ENCODE measurements around the gene FAM171A1.

Gene FAM171A1

DNA sequence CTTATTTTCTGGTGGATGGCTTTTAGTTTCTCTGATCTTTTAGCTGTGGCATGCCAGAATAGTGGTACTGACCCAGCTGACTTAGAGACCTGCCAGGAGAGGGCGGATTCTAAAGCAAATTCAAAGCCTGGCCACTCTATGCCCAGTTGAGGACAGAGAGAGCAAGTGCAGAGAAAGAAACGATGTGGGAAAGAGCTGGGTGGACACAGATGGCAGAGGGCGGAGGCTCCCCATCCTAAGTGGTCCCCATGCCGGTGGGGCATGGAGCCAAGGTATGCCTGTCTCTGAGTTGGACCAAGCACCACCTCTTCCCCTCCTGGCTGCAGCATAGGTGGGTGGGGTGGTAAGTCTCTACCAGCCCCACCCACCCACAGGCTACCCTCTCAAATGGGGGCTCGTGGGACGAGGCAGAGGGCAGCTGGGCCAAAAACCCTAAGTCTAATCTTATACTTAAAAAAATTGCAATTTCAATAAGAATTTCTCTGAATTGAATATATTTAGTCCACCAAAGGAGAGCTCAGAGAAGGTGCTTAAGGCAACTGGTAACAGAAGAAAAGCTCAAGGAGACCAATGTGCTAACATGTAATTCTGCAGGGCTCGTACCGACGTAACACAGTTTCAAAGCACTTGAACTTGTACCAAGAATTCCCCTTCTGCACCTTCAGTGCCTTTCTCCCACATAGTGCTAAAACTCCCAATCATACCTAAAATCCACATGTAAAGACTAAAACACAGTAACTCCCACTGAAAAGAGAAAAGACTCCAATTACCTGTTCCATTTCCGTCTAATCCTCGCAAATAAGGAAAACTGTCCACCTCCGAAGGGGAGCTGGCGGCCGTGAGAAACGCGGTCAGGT is 116.9 kb downstream of the FAM171A1 start:
- peak overlapping the region; percentile 4 to 52 for H3K4me3 ChIP-seq (ENCODE audit: low read depth in 1 of 2, low read length in 2 of 2)
- H3K9me3 ChIP-seq (ENCODE audit: control insufficient read depth in 1 of 2, low read length in 2 of 2), result no peaks in the 10 kb centered on the region
- no peaks in the 10 kb centered on the region for H3K4me1 ChIP-seq (ENCODE audit: control insufficient read depth in 1 of 2, insufficient read depth in 2 of 2, low read length in 2 of 2)
- no peaks in the 10 kb centered on the region for H3K36me3 ChIP-seq (ENCODE audit: control insufficient read depth in 1 of 2, insufficient read depth in 2 of 2, low read length in 2 of 2)
- H3K27me3 ChIP-seq (ENCODE audit: low read depth, low read length), result no peaks in the 10 kb centered on the region
- H3K27ac ChIP-seq (ENCODE audit: low read length), result no peak overlapping the region

DNA sequence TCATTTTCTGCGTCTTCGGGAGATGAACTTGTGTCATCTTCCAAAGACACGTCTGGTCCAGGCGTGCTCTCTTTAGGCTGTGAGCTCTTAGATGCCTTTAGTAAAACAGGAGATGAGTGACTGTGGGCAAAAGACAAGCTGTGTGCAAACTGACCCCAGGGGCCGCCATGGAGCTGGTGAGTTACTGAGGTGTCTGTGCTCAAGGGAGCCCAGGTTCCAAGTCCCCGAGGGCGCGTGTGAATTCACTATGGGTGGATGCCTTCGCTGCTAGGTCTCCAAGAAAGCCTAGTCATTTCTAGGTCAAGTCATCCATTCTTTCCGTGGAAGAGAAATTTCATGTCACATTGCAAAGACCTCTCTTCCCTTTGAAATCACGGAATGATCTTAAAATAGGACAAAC is 118.7 kb downstream of the FAM171A1 start:
- peaks cover 0 to 7% of the 10 kb centered on the region in 2 donors for H3K36me3 ChIP-seq (ENCODE audit: control insufficient read depth in 1 of 2, insufficient read depth in 2 of 2, low read length in 2 of 2)
- H3K4me1 ChIP-seq (ENCODE audit: control insufficient read depth in 1 of 2, insufficient read depth in 2 of 2, low read length in 2 of 2), result no peaks in the 10 kb centered on the region
- no peak overlapping the region for H3K4me3 ChIP-seq (ENCODE audit: low read depth in 1 of 2, low read length in 2 of 2)
- no peak overlapping the region for H3K27ac ChIP-seq (ENCODE audit: low read length)
- no peaks in the 10 kb centered on the region for H3K27me3 ChIP-seq (ENCODE audit: low read depth, low read length)
- no peaks in the 10 kb centered on the region for H3K9me3 ChIP-seq (ENCODE audit: control insufficient read depth in 1 of 2, low read length in 2 of 2)

DNA sequence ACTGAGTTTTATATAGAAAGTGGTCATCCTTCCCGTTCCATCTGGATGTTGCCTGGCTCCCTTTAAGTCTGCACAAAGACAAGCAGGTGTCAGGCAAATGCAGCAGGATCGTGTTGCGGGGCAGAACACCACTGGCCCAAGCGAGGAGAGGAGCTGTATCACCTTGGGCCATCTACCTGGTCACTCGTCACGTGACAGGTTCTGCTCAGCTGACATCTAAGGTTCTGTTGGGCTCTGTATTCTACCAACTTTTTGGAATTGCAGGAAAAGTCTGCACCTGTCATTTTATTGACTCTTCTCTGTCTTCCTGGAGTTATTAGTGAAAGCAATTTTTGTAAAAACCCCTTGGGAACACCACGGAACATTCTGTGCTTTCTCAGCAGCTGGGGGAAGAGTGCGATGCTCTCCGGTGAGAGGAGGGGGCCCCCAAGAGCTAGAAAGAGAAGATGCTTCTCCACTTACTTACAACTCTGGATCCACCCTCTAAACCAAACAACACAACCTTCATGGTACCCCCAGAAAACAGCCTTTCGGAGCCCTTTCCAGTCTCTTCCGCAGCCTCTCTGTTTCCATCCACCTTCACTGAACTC is 119.2 kb downstream of the FAM171A1 start:
- Histone ChIP-seq H3K27me3 (ENCODE audit: low read depth, low read length) (no peaks in the 10 kb centered on the region), H3K9me3 (ENCODE audit: control insufficient read depth in 1 of 2, low read length in 2 of 2) (no peaks in the 10 kb centered on the region), H3K36me3 (ENCODE audit: control insufficient read depth in 1 of 2, insufficient read depth in 2 of 2, low read length in 2 of 2) (peaks cover 0 to 7% of the 10 kb centered on the region in 2 donors), H3K4me1 (ENCODE audit: control insufficient read depth in 1 of 2, insufficient read depth in 2 of 2, low read length in 2 of 2) (no peaks in the 10 kb centered on the region), H3K4me3 (ENCODE audit: low read depth in 1 of 2, low read length in 2 of 2) (no peak overlapping the region), H3K27ac (ENCODE audit: low read length) (no peak overlapping the region)

DNA sequence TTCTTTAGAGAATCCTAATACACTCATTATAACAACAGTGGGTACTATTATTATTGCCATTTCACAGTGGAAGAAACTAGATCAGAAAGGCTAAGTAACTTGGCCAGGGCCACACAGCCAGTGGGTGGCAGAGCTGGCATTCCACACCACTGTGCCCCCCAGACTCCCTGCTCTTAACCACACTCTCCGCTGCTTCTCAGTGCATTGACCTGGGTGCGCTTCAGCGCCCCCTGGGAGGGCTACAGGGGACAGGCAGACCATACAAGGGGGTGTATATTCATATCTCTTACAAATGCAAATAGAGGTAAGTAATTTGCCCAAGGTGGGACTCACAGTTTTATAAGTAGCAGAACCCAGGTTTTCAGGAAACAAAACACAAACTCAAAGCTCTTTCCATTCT is 125.6 kb downstream of the FAM171A1 start:
- Histone ChIP-seq H3K9me3 (ENCODE audit: control insufficient read depth in 1 of 2, low read length in 2 of 2) (no peaks in the 10 kb centered on the region), H3K4me1 (ENCODE audit: control insufficient read depth in 1 of 2, insufficient read depth in 2 of 2, low read length in 2 of 2) (no peaks in the 10 kb centered on the region), H3K27me3 (ENCODE audit: low read depth, low read length) (no peaks in the 10 kb centered on the region), H3K27ac (ENCODE audit: low read length) (no peak overlapping the region), H3K4me3 (ENCODE audit: low read depth in 1 of 2, low read length in 2 of 2) (no peak overlapping the region), H3K36me3 (ENCODE audit: control insufficient read depth in 1 of 2, insufficient read depth in 2 of 2, low read length in 2 of 2) (peaks cover 0 to 15% of the 10 kb centered on the region in 2 donors)

DNA sequence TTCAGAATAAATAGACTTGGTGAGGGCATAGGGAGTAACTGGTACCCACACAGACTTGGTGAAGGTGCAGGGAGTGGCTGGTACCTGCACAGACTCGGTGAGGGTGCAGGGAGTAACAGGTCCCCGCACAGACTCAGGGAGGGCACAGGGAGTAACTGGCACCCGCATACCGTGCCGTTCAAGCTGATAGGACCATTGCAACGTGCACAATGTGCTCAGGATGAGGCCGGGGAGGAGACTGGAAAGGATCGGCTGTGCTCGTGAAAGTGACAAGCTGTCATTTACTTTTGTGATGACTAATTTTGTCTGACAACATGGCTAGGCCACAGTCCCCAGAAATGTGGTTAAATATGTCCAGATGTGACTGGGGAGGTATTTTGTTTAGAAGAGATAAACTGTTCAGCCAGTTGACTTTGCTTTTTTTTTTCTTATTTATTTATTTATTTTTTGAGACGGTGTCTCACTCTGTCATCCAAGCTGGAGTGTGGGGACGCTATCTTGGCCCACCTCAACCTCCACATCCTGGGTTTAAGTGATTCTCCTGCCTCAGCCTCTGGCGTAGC is 126.4 kb downstream of the FAM171A1 start:
- Histone ChIP-seq H3K36me3 (ENCODE audit: control insufficient read depth in 1 of 2, insufficient read depth in 2 of 2, low read length in 2 of 2) (peaks cover 0 to 15% of the 10 kb centered on the region in 2 donors), H3K4me3 (ENCODE audit: low read depth in 1 of 2, low read length in 2 of 2) (no peak overlapping the region), H3K4me1 (ENCODE audit: control insufficient read depth in 1 of 2, insufficient read depth in 2 of 2, low read length in 2 of 2) (no peaks in the 10 kb centered on the region), H3K9me3 (ENCODE audit: control insufficient read depth in 1 of 2, low read length in 2 of 2) (no peaks in the 10 kb centered on the region), H3K27ac (ENCODE audit: low read length) (no peak overlapping the region), H3K27me3 (ENCODE audit: low read depth, low read length) (no peaks in the 10 kb centered on the region)

DNA sequence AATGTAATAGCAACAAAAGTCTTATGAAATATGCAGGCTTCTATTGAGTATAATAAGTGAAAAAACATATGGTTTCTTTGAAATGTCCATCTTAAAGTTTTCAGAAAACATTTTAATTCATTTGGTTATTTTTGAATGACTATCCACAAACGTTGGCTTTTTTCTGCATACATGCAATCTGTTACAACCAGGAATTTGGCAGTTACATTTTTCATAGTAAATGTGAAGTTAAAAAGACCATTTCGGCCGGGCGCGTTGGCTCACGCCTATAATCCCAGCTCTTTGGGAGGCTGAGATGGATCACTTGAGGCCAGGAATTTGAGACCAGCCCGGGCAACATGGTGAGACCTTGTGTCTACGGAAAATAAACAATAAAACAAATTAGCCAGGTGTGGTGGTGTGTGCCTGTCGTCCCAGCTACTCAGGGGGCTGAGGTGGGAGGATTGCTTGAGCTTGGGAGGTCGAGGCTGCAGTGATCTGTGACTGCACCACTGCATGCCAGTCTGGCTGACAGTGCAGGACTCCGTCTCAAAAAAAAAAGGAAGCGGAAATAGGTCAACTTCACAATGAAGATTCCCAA is 128.7 kb downstream of the FAM171A1 start:
- Histone ChIP-seq H3K9me3 (ENCODE audit: control insufficient read depth in 1 of 2, low read length in 2 of 2) (no peaks in the 10 kb centered on the region), H3K4me3 (ENCODE audit: low read depth in 1 of 2, low read length in 2 of 2) (no peak overlapping the region)

DNA sequence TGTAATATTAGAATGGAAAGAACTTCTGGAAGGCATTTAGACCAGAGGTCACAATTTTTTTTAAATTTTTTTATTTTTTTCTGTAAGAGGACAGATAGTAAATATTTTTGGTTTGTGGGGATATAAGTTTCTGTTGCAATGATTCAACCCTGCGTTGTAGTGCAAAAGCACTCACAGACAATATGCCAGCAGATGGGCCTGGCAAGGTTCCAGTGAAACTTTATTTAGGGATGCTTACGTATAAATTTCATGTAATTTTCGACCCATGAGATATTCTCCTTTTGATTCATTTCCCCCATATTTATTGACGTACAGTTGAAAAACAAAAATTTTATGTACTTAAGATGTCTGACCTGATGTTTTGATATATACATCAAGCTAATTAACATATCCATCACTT is 129.8 kb downstream of the FAM171A1 start:
- Histone ChIP-seq H3K27me3 (ENCODE audit: low read depth, low read length) (no peaks in the 10 kb centered on the region), H3K9me3 (ENCODE audit: control insufficient read depth in 1 of 2, low read length in 2 of 2) (no peaks in the 10 kb centered on the region), H3K4me1 (ENCODE audit: control insufficient read depth in 1 of 2, insufficient read depth in 2 of 2, low read length in 2 of 2) (peaks cover 0 to 4% of the 10 kb centered on the region in 2 donors), H3K4me3 (ENCODE audit: low read depth in 1 of 2, low read length in 2 of 2) (no peak overlapping the region), H3K27ac (ENCODE audit: low read length) (no peak overlapping the region), H3K36me3 (ENCODE audit: control insufficient read depth in 1 of 2, insufficient read depth in 2 of 2, low read length in 2 of 2) (peaks cover 0 to 8% of the 10 kb centered on the region in 2 donors)

More for the DNA sequence above, 128.7 kb downstream of the FAM171A1 start:
- H3K27me3 ChIP-seq (ENCODE audit: low read depth, low read length), result no peaks in the 10 kb centered on the region
- H3K36me3 ChIP-seq (ENCODE audit: control insufficient read depth in 1 of 2, insufficient read depth in 2 of 2, low read length in 2 of 2), result peaks cover 0 to 8% of the 10 kb centered on the region in 2 donors
- no peak overlapping the region for H3K27ac ChIP-seq (ENCODE audit: low read length)
- no peaks in the 10 kb centered on the region for H3K4me1 ChIP-seq (ENCODE audit: control insufficient read depth in 1 of 2, insufficient read depth in 2 of 2, low read length in 2 of 2)

DNA sequence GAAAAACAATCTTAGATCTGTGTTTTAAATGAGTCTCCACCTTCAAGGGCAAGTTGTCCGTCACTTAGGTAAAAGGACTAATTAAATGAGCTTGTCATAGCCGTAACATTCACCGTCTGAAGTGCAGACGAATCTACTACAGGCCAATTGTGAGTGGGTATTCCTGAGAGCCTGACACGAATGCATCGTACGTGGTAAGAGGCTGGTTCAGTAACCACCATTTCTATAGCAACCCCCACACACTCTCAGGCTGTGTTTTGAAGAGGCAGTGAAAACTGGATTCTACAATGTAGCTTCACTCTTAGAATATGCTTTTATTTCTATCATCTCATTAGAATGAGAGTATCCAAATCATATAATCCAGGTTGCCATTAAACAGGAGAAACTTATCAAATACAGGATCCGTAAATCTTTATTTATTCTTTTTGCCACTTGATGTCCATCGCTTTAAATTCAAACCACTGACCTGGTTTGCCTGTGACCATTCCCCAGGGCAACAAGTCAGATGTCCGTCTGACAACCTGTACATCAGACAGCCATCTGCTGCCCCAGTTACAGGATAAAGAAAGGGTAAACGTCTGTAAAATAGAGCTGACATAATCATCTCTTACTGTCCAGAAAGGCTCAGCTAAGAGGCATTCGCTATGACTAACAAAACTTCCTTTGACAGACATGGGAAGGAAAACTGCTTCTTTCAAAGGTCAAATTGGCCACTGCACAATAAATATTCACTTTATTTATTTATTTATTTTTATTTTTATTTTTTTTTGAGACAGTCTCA is 132.3 kb downstream of the FAM171A1 start:
- peaks cover 0 to 4% of the 10 kb centered on the region in 2 donors for H3K4me1 ChIP-seq (ENCODE audit: control insufficient read depth in 1 of 2, insufficient read depth in 2 of 2, low read length in 2 of 2)
- peaks cover 0 to 8% of the 10 kb centered on the region in 2 donors for H3K36me3 ChIP-seq (ENCODE audit: control insufficient read depth in 1 of 2, insufficient read depth in 2 of 2, low read length in 2 of 2)
- H3K27me3 ChIP-seq (ENCODE audit: low read depth, low read length), result no peaks in the 10 kb centered on the region
- H3K27ac ChIP-seq (ENCODE audit: low read length), result no peak overlapping the region
- no peak overlapping the region for H3K4me3 ChIP-seq (ENCODE audit: low read depth in 1 of 2, low read length in 2 of 2)
- H3K9me3 ChIP-seq (ENCODE audit: control insufficient read depth in 1 of 2, low read length in 2 of 2), result no peaks in the 10 kb centered on the region

DNA sequence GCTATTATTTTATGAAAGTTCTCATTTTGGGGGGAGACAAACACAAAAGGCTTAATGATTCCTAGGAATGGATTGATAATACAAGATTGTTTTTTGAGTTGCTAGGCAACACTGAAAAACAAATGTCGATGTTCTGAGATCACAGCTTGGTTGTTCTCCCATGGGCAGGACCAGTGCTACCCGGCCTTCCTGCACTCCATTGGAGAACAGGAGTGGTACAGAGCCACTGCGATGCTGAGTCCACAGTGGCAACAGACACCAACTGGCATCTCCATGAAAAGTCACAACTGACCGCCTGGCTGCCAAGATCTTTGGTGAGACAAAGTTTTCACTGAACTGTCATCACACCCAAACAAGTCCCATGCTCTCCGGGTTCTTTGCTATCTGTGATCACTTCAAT is 133.7 kb downstream of the FAM171A1 start:
- no peak overlapping the region for H3K4me3 ChIP-seq (ENCODE audit: low read depth in 1 of 2, low read length in 2 of 2)
- peaks cover 0 to under 1% of the 10 kb centered on the region in 2 donors for H3K36me3 ChIP-seq (ENCODE audit: control insufficient read depth in 1 of 2, insufficient read depth in 2 of 2, low read length in 2 of 2)
- no peaks in the 10 kb centered on the region for H3K27me3 ChIP-seq (ENCODE audit: low read depth, low read length)
- no peaks in the 10 kb centered on the region for H3K9me3 ChIP-seq (ENCODE audit: control insufficient read depth in 1 of 2, low read length in 2 of 2)
- peak overlapping the region; percentile 74 for H3K27ac ChIP-seq (ENCODE audit: low read length)
- H3K4me1 ChIP-seq (ENCODE audit: control insufficient read depth in 1 of 2, insufficient read depth in 2 of 2, low read length in 2 of 2), result peaks cover 0 to 4% of the 10 kb centered on the region in 2 donors

DNA sequence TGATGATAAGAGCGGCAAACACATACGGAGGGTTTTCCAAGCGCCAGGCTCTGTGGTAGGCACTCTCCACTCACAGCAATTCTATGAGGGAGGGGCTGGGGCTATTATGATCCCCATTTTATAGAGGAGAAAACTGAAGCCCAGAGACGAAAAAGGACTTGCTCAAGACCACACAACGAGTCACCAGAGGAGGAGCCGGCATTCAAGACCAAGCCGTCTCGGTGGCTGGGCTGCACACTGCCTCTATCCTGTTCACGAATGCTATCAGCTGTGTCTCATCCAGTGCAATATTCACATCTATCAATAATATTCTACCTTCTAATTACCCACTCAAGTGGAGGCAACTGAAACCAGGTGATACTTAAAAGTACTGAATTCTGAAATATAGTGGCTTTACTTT is 134.7 kb downstream of the FAM171A1 start:
- Histone ChIP-seq H3K27me3 (ENCODE audit: low read depth, low read length) (no peaks in the 10 kb centered on the region), H3K36me3 (ENCODE audit: control insufficient read depth in 1 of 2, insufficient read depth in 2 of 2, low read length in 2 of 2) (no peaks in the 10 kb centered on the region), H3K27ac (ENCODE audit: low read length) (peak overlapping the region; percentile 74), H3K4me1 (ENCODE audit: control insufficient read depth in 1 of 2, insufficient read depth in 2 of 2, low read length in 2 of 2) (peaks cover 0 to 4% of the 10 kb centered on the region in 2 donors), H3K9me3 (ENCODE audit: control insufficient read depth in 1 of 2, low read length in 2 of 2) (no peaks in the 10 kb centered on the region), H3K4me3 (ENCODE audit: low read depth in 1 of 2, low read length in 2 of 2) (no peak overlapping the region)

DNA sequence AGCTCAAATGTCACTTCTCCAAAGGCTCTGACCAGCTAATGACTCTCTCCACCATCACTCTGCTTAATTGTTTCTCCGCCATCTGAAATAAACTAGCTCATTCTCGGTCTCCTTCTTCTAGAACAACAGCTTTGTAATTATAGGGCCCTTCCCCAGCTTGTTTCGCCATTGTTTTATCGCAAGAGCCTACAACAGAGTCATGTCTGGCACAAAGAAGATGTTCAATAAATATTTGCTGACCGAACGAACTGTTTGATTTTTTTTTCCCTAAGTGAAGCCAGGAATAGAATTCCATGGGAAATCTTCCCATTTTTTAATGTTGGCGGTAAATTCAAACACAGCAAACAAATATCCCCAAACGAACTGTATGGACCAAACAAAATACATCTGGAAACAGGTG is 138.8 kb downstream of the FAM171A1 start:
- no peaks in the 10 kb centered on the region for H3K9me3 ChIP-seq (ENCODE audit: control insufficient read depth in 1 of 2, low read length in 2 of 2)
- peaks cover 0 to 4% of the 10 kb centered on the region in 2 donors for H3K4me1 ChIP-seq (ENCODE audit: control insufficient read depth in 1 of 2, insufficient read depth in 2 of 2, low read length in 2 of 2)
- no peaks in the 10 kb centered on the region for H3K36me3 ChIP-seq (ENCODE audit: control insufficient read depth in 1 of 2, insufficient read depth in 2 of 2, low read length in 2 of 2)
- no peaks in the 10 kb centered on the region for H3K27me3 ChIP-seq (ENCODE audit: low read depth, low read length)
- H3K4me3 ChIP-seq (ENCODE audit: low read depth in 1 of 2, low read length in 2 of 2), result no peak overlapping the region
- no peak overlapping the region for H3K27ac ChIP-seq (ENCODE audit: low read length)

All from muscle layer of duodenum (tissue), 2 donors.